ENCODE measurements around the gene AGAP5. TPM values are rescaled to one million over a fixed set of nuclear protein-coding genes. Genes with fewer than 3 reads are reported as not detected.

AGAP5 gene
- total RNA-seq, 1 experiment from 2014 or later: 3.2 TPM

DNA sequence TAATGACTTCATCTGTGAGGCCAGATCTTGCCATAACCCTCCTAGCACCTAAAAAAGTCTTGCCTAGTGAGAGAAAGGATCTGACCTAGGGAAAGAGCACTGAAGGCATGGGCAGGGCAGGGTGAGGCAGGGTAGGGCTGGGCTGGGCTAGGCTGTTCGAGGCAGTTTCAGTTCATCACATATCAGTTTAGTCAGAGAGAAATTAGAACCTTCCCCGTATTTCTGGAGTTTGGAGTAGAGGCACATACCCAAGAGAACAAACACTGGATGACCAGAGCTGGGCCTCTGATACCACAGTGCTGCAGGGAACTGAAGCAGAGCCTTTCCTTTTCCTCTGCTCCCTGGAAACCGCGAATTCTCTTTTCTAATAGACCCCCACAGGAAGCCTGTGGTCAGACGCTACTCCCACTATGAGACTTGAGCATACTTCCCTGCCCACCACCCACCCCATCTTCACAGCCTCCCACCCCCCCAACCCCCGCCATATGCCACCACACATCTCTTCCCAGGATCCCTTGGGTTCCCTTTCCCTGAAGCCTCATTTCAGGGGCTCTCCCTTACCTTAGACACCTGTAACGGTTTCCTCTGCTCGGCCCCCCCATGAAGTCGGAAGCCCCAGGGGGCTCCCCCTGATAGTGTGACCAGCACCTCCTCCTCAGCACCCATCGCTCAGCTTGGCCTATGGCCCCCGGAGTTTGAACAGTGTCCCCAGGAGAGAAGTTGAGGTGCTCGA, 42.5 kb downstream of the AGAP5 start:
- no peak for DNase-seq (ENCODE audit: low read depth in 1 of 2, low spot score in 2 of 2)
- Histone ChIP-seq H3K4me3 (no peak overlapping the region), H3K27ac (no peak overlapping the region), H3K4me1 (replicated peaks) (peaks cover 9% of the 10 kb centered on the region), H3K9me3 (replicated peaks) (no peaks in the 10 kb centered on the region), H3K36me3 (no peaks in the 10 kb centered on the region), H3K27me3 (replicated peaks) (no peaks in the 10 kb centered on the region)

DNA sequence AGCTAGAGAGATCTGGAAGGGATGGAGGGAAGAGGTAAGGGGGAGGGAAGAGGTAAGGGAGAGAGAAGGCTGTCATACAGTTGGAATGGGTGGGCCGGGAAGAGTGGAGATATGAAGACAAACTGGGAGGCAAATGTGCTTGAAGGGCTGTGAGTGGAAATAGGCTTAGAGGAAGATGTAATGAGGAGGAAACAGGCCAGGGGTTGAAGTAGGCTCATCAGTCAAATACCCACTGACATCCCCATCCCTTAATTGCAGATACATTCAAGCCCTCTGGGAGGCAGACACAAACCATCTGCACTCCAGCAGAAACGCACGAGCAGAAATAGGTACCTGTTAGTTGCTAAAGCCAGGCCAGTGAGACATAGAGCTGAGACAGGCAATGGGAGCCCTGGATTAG, 44.2 kb downstream of the AGAP5 start:
- H3K4me3 ChIP-seq: no peak overlapping the region
- H3K9me3 ChIP-seq (replicated peaks): no peaks in the 10 kb centered on the region
- DNase-seq (ENCODE audit: low read depth in 1 of 2, low spot score in 2 of 2): no peak
- no peaks in the 10 kb centered on the region for H3K36me3 ChIP-seq
- H3K4me1 ChIP-seq (replicated peaks): peaks cover 18% of the 10 kb centered on the region
- H3K27me3 ChIP-seq (replicated peaks): no peaks in the 10 kb centered on the region
- no peak overlapping the region for H3K27ac ChIP-seq

DNA sequence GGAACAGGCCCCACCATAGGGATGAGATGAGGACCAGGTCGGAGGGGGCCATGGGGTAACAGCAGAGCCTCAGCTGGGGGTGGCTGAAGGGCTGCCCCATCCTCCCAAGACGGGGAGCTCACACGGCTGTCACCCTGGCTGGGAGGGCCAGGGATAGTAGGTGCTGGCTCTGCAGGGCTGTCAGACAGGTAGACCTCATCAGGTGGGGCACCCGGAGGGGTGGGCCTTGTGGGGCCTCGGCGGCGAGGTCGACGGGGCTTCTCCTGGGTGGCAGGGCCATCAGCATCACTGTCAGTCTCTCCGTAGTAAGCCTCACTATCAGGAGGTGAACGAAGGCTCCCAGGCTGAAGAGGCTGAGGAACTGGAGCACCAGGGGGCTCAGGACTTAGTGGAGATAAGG, 44.7 kb downstream of the AGAP5 start:
- H3K4me3 ChIP-seq: no peak overlapping the region
- H3K27me3 ChIP-seq (replicated peaks): no peaks in the 10 kb centered on the region
- no peak overlapping the region for H3K27ac ChIP-seq
- H3K4me1 ChIP-seq (replicated peaks): peaks cover 18% of the 10 kb centered on the region
- no peaks in the 10 kb centered on the region for H3K9me3 ChIP-seq (replicated peaks)
- no peak for DNase-seq (ENCODE audit: low read depth in 1 of 2, low spot score in 2 of 2)
- no peaks in the 10 kb centered on the region for H3K36me3 ChIP-seq

DNA sequence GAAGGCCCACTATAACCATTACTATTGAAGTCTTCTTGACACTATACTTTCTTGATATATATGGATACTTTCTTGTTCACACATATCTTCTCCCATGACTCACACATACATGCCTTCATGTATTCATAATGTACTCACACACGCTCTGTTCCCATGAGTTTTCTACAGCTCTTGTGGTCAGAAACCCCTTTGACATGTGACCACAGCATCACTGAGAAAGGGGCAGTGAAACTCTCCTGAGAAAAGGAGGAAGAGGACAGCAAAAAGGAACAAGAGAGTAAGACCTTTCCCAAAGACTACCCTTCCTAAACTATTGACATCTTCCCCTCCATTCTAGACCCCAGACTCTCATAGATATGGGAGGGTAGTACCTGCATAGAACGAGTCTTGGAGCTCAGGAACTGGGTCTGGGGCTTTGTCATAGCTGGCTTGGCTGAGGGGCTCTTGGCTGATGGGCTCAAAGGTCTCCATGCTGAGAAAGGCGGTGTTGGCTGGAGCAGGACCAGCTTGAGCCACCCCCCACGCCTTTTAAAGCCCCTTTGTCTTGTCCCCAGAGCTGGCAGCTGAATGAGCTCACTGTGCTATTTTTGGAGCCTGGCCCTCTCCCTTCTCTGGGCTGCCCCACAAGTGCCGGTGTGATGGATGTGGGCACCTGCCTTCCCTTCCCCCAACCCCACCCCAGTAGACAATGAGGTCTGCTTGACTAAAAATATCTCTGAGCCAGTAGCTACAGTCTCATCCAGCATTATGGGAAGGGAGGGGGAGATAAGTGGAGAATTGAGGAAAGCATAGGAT, 47.2 kb downstream of the AGAP5 start:
- no peaks in the 10 kb centered on the region for H3K9me3 ChIP-seq (replicated peaks)
- no peaks in the 10 kb centered on the region for H3K27me3 ChIP-seq (replicated peaks)
- DNase-seq (ENCODE audit: low read depth in 1 of 2, low spot score in 2 of 2): peak in 1 of 2 experiments; percentile 42
- peak overlapping the region; percentile 17; the same call in 1 of the 2 replicates for H3K27ac ChIP-seq
- H3K36me3 ChIP-seq: no peaks in the 10 kb centered on the region
- no peak overlapping the region for H3K4me3 ChIP-seq
- peaks cover 18% of the 10 kb centered on the region for H3K4me1 ChIP-seq (replicated peaks)

DNA sequence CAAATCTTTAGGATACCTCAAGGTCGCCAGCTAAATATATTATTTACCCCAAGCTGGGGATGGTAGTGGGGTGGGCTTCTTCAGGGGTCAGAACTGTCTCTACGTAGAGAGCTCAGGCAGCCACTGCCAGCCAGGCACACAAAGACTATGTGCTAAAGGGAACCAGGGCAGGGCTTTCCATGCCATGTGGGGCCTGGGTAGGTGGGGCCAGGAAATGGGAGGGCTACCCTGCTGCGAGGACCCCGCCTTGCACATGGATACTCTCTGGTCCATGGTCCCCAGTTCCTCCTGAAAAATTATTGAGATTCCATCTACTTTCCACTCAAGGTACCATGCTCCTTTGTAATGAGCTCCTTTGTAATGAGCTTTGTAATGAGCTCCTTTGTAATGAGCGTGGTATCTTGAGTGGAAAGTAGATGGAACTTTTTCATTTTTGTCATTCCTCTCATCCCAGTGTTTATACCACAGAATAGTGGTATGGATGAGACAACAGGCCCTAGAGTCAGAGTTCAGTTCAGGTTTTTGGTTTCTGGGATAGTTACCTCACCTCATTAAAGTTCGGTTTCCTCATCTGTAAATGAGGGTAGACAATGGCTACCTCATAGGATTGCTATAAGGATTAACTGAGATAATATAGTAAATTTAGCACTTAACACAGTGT, 47.9 kb downstream of the AGAP5 start:
- DNase-seq (ENCODE audit: low read depth in 1 of 2, low spot score in 2 of 2): peak in 1 of 2 experiments; percentile 50
- Histone ChIP-seq H3K9me3 (replicated peaks) (no peaks in the 10 kb centered on the region), H3K27me3 (replicated peaks) (no peaks in the 10 kb centered on the region), H3K36me3 (no peaks in the 10 kb centered on the region), H3K27ac (peak overlapping the region; percentile 17; the same call in 1 of the 2 replicates), H3K4me1 (replicated peaks) (peaks cover 18% of the 10 kb centered on the region), H3K4me3 (no peak overlapping the region)

DNA sequence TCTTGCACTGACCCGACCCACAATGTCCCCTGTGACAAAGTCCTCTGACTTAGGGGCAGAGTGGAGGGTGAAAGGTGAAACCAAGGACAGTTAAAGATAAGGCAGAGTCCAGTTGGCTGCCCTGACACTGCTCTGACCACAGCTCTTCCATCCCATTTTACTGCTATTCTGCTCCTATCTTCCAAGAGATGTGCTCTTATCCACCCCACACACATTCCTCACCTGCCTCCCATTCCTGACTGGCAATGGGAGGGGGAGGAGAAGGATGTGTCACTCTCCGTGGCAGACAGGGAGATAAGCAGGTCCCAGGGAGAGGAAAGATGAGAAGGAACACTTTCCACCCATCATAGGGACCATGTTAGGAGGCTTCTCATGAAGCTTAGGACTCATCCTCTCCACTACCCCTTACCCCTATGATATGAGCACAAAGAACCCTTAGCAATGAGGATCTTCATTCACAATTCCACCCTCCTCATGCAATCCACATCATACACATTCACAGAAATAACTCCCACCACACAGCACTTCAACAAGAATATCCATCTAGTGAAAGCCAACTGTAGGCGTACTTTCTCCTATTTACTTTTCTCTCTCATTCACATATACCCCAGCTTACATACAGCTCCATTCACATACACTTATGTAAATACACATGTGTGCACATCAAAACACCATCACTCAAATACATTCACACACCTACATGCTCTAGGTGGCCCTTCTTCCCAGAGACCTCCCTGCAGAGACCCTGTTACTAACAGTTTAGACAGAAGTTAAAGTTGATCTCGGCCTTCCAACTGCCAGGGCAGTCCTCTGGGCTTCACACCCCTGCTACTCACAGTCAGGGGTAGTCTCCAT, 48.7 kb downstream of the AGAP5 start:
- H3K27me3 ChIP-seq (replicated peaks): no peaks in the 10 kb centered on the region
- peaks cover 18% of the 10 kb centered on the region for H3K4me1 ChIP-seq (replicated peaks)
- no peak for DNase-seq (ENCODE audit: low read depth in 1 of 2, low spot score in 2 of 2)
- no peak overlapping the region for H3K27ac ChIP-seq
- H3K9me3 ChIP-seq (replicated peaks): no peaks in the 10 kb centered on the region
- H3K36me3 ChIP-seq: no peaks in the 10 kb centered on the region
- no peak overlapping the region for H3K4me3 ChIP-seq

DNA sequence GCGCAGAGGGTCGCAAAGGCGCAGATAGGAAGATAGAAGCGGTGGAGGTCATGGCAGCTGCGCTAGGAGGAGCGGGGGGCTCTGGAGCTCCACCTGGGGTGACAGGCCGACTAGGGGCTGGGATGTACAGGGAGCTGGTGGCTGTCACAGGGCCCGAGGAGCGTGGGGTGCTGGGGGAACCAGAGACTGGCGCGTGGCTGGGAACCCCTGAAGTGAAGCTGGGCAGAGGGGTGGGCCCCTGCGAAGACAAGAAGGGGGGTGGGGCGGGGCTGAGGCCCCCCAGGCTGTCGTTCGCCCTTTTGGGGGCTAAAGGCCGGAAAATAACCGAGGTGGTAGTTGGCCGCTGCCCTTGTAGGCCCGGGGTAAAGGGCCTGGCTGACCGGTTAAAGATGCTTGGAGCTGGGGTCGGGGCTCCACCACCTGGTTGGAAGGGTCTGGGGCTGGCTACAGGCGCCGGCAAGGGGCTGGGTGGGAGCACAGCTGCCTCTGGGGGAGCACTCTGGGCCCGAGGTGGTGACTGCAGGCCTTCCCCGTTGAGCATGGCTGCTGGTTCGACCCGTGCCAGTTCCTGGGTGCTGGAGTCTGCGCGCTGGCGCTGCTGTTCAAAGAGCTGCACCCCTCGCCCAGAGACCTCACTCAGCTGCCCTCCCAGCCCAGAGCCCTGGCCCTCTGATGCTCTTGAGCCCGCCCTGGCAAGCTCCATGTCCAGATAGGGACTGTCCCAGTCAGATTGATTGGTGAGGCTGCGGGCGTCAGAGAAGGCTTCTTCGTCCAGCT, 49.8 kb downstream of the AGAP5 start:
- no peak for DNase-seq (ENCODE audit: low read depth in 1 of 2, low spot score in 2 of 2)

DNA sequence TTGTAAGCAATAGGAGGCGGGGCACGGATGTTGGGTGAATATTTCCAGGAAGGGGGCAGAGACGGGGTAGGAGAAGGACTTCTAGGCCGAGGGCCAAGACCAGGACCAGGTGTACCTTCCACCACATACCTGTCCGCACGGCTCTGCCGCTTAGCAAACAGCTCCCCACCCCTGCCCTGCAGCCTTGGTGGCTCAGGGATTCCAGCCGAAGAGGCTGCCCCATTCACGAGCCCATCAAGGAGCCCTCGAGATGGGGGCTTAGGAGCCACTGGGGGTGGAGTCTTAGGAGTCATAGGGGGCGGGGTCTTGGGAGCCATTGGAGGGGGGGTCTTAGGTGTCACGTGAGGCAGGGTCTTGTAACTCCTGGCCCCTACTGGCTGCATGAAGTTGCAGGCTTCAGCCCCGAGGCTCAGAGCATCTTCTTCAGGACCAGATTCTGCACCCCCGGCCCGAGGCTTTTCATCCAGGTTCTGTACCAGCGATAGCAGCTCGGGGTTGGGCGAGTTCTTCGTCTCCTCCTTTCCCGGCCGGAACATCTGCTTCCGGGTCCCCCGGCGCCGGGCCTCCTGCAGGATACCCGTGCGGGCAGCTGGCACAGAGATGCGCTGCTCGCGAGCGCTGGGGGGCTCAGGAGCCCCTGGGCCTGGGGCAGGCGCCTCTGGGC, 50.6 kb downstream of the AGAP5 start:
- Histone ChIP-seq H3K9me3 (replicated peaks) (no peaks in the 10 kb centered on the region), H3K27me3 (replicated peaks) (no peaks in the 10 kb centered on the region), H3K4me3 (no peak overlapping the region), H3K27ac (no peak overlapping the region), H3K4me1 (replicated peaks) (peaks cover 18% of the 10 kb centered on the region), H3K36me3 (no peaks in the 10 kb centered on the region)
- no peak for DNase-seq (ENCODE audit: low read depth in 1 of 2, low spot score in 2 of 2)

More for the DNA sequence above, 49.8 kb downstream of the AGAP5 start:
- no peaks in the 10 kb centered on the region for H3K27me3 ChIP-seq (replicated peaks)
- H3K36me3 ChIP-seq: no peaks in the 10 kb centered on the region
- no peaks in the 10 kb centered on the region for H3K9me3 ChIP-seq (replicated peaks)
- no peak overlapping the region for H3K4me3 ChIP-seq
- H3K4me1 ChIP-seq (replicated peaks): peaks cover 18% of the 10 kb centered on the region
- no peak overlapping the region for H3K27ac ChIP-seq

DNA sequence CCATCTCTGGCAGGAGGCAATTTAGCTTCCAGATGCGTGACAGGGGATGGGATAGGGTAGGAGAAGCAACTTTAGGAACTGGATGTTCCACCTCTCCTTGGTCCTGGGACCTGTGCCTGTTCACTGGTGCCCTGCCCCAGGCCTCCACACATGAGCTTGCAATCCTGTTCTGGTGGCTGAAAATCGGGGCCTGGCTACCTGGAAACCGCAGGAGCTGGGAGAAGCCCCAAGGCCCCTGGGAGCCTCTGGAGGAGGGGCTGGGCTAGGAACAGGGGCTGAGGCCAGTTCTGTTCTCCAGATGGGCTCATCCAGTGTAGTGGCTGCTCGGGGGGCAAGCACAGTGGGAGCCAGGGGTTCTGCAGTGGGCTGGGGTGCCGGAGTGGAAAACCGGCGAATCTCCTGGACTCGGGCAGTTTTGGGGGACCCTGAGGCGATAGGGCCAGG, 51.3 kb downstream of the AGAP5 start:
- no peak overlapping the region for H3K27ac ChIP-seq
- H3K4me3 ChIP-seq: no peak overlapping the region
- H3K36me3 ChIP-seq: no peaks in the 10 kb centered on the region
- H3K4me1 ChIP-seq (replicated peaks): peaks cover 18% of the 10 kb centered on the region
- DNase-seq (ENCODE audit: low read depth in 1 of 2, low spot score in 2 of 2): no peak
- H3K9me3 ChIP-seq (replicated peaks): no peaks in the 10 kb centered on the region
- no peaks in the 10 kb centered on the region for H3K27me3 ChIP-seq (replicated peaks)

DNA sequence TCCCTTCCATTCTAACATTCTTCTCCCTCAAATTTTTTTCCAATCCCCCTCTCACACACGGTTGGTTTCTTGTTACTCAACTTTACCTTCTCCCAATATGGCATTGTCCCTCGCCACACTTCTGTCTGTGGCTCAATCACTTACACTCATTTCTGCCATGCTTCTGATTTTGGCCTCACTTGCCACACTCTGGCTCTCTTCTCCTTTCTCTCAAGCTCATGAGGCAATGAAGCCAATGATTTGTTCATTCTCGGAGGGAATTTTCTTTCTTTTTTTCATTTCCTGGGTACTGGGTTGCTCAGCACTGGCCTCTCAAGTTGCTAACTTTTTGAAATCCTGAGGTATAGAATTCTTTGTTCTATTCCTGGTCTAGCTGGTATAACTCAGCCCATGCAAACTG, 52.7 kb downstream of the AGAP5 start:
- no peak overlapping the region for H3K4me3 ChIP-seq
- peaks cover 8% of the 10 kb centered on the region for H3K4me1 ChIP-seq (replicated peaks)
- no peaks in the 10 kb centered on the region for H3K27me3 ChIP-seq (replicated peaks)
- H3K36me3 ChIP-seq: no peaks in the 10 kb centered on the region
- no peaks in the 10 kb centered on the region for H3K9me3 ChIP-seq (replicated peaks)
- H3K27ac ChIP-seq: no peak overlapping the region
- no peak for DNase-seq (ENCODE audit: low read depth in 1 of 2, low spot score in 2 of 2)

DNA sequence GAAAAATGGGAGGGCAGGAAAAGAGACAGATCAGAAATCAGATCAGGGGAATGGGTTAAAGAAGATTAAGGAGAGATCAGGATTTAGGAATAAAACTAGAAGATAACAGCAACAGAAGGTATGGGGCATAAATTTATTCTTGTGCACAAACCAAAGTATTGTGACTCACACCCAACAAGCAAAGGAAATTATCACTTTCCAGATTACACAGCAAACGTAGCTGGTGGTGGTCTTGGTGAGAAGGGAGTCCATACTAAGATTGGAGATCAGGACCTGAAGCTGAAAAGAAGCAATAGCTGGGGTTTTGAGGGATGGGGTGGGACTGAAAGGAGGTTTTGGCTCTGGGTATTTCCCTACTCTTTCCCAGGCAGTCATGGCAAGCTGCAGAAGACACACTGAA, 53.1 kb downstream of the AGAP5 start:
- no peaks in the 10 kb centered on the region for H3K27me3 ChIP-seq (replicated peaks)
- no peak overlapping the region for H3K4me3 ChIP-seq
- no peaks in the 10 kb centered on the region for H3K36me3 ChIP-seq
- no peak for DNase-seq (ENCODE audit: low read depth in 1 of 2, low spot score in 2 of 2)
- no peaks in the 10 kb centered on the region for H3K9me3 ChIP-seq (replicated peaks)
- H3K27ac ChIP-seq: no peak overlapping the region
- H3K4me1 ChIP-seq (replicated peaks): peaks cover 3% of the 10 kb centered on the region

DNA sequence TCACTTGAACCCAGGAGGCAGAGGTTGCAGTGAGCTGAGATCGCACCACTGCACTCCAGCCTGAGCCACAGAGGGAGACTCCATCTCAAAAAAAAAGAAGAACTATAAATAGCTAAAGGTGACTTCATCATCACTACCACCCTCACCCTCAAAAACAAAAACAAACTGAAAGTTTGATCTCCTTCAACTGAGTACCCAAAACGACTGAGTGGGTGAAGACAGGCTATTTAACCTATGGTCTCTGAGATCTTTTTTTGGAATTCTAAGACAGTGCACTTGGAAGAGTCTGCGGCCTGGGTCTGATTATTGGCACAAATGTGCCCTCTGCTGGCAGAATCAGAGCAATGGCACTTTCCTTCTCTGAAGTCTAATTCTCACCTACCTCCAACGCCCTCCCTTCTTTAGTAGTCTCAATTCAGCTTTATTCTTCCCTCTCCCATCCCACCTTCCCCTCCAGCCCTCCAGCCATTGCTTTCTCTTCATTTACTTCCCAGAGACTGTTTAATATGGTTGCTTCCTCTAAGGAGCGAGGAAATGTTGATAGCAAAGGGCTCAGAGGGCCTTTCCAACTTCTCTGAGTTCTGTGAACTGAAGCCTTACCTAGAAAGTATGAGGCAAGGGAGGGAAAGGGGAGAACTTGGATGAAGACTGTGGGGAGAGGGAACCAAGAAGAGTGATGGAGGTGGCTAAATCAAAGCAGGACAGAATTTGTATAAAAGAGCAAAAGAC, 53.7 kb downstream of the AGAP5 start:
- no peaks in the 10 kb centered on the region for H3K27me3 ChIP-seq (replicated peaks)
- DNase-seq (ENCODE audit: low read depth in 1 of 2, low spot score in 2 of 2): peak in 1 of 2 experiments; percentile 51

More for the DNA sequence above, 53.7 kb downstream of the AGAP5 start:
- Histone ChIP-seq H3K9me3 (replicated peaks) (no peaks in the 10 kb centered on the region), H3K27ac (no peak overlapping the region), H3K4me3 (no peak overlapping the region), H3K4me1 (replicated peaks) (no peaks in the 10 kb centered on the region), H3K36me3 (no peaks in the 10 kb centered on the region)
